Mesenchymal stem cell (in vitro differentiated cells and primary cell): Measurements from ENCODE around the gene SLC48A1.

ENCODE experiments used
- DNase-seq: peaks from one replicate; pipeline ENCODE4 v3.0.0-alpha.2; 2013
- H2AFZ ChIP-seq: one replicate; pipeline ENCODE4 v1.6.1; 2013; ENCODE audit warnings: low read depth, mild to moderate bottlenecking, control low read depth, inconsistent platforms, low read length, moderate library complexity
- H2AK5ac ChIP-seq: 2 replicates; pipeline ENCODE4 v1.6.1; 2013; ENCODE audit warnings: low read length, moderate library complexity, mild to moderate bottlenecking, inconsistent platforms; ENCODE audit not compliant: severe bottlenecking
- H2BK120ac ChIP-seq: one replicate; pipeline ENCODE4 v1.6.1; 2013; ENCODE audit warnings: low read depth, mild to moderate bottlenecking, inconsistent platforms, low read length, moderate library complexity
- H2BK12ac ChIP-seq, 2 experiments: one replicate each; pipeline ENCODE4 v1.6.1; 2013; ENCODE audit warnings: inconsistent platforms in 2 of 2, low read length in 2 of 2, mild to moderate bottlenecking in 2 of 2, moderate library complexity in 2 of 2, control low read depth in 1 of 2
- H2BK15ac ChIP-seq: one replicate; pipeline ENCODE4 v1.6.1; 2013; ENCODE audit warnings: mild to moderate bottlenecking, low read depth, inconsistent platforms; ENCODE audit not compliant: poor library complexity, severe bottlenecking
- H2BK5ac ChIP-seq: 2 replicates; pipeline ENCODE4 v1.6.1; 2013; ENCODE audit warnings: low read depth, mild to moderate bottlenecking, low read length, control low read depth, inconsistent platforms; ENCODE audit not compliant: poor library complexity, severe bottlenecking
- H3K14ac ChIP-seq, 2 experiments: one replicate each; pipeline ENCODE4 v1.6.1; 2013; ENCODE audit warnings: inconsistent platforms in 2 of 2, low read length in 2 of 2, control low read depth in 1 of 2, mild to moderate bottlenecking in 1 of 2, moderate library complexity in 1 of 2
- H3K18ac ChIP-seq, 2 experiments: one replicate each; pipeline ENCODE4 v1.6.1; 2013; ENCODE audit warnings: inconsistent platforms in 2 of 2, low read length in 2 of 2, control low read depth in 1 of 2, low read depth in 1 of 2, mild to moderate bottlenecking in 1 of 2
- H3K23ac ChIP-seq, 2 experiments: one replicate each; pipeline ENCODE4 v1.6.1; 2013; ENCODE audit warnings: inconsistent platforms in 2 of 2, low read length in 2 of 2, mild to moderate bottlenecking in 2 of 2, moderate library complexity in 2 of 2, control low read depth in 1 of 2
- H3K27ac ChIP-seq: 2 replicates; pipeline ENCODE4 v1.5.1; 2013; ENCODE audit warnings: mild to moderate bottlenecking, moderate library complexity, low read length, control low read depth, inconsistent platforms; ENCODE audit not compliant: poor library complexity, severe bottlenecking
- H3K27me3 ChIP-seq, 2 experiments: 2 replicates each; pipeline versions ENCODE4 v1.6.1 to v1.7.0; 2013; ENCODE audit warnings: low read length in 2 of 2, mild to moderate bottlenecking in 2 of 2, moderate library complexity in 2 of 2, control low read depth in 1 of 2, inconsistent platforms in 1 of 2; ENCODE audit not compliant: control insufficient read depth in 1 of 2, insufficient read depth in 1 of 2
- H3K36me3 ChIP-seq, 2 experiments: 2 replicates each; pipeline versions ENCODE4 v1.6.1 to v1.7.0; 2013; ENCODE audit warnings: low read length in 2 of 2, control low read depth in 1 of 2, inconsistent platforms in 1 of 2, low read depth in 1 of 2, mild to moderate bottlenecking in 1 of 2; ENCODE audit not compliant: insufficient read depth in 2 of 2, control insufficient read depth in 1 of 2
- H3K4ac ChIP-seq, 2 experiments: one replicate each; pipeline ENCODE4 v1.6.1; 2013; ENCODE audit warnings: inconsistent platforms in 2 of 2, low read length in 2 of 2, mild to moderate bottlenecking in 2 of 2, moderate library complexity in 2 of 2, control low read depth in 1 of 2, low read depth in 1 of 2
- H3K4me1 ChIP-seq: 2 replicates; pipeline ENCODE4 v1.6.1; 2013; ENCODE audit warnings: low read depth, low read length, control low read depth; ENCODE audit not compliant: control insufficient read depth, insufficient read depth
- H3K4me2 ChIP-seq: 2 replicates; pipeline ENCODE4 v1.6.1; 2013; ENCODE audit warnings: low read length, mild to moderate bottlenecking, inconsistent platforms; ENCODE audit not compliant: poor library complexity, severe bottlenecking
- H3K4me3 ChIP-seq, 2 experiments: 2 replicates each; pipeline versions ENCODE4 v1.5.1 to v1.7.0; 2013; ENCODE audit warnings: low read length in 2 of 2, mild to moderate bottlenecking in 2 of 2, control low read depth in 1 of 2, low read depth in 1 of 2; ENCODE audit not compliant: insufficient read depth in 1 of 2
- H3K79me1 ChIP-seq: replicated peaks from 2 replicates; pipeline ENCODE4 v1.6.1; 2013; ENCODE audit warnings: mild to moderate bottlenecking, control low read depth, low read length, inconsistent platforms; ENCODE audit not compliant: poor library complexity, severe bottlenecking
- H3K9ac ChIP-seq: 2 replicates; pipeline ENCODE4 v1.7.0; 2013; ENCODE audit warnings: mild to moderate bottlenecking, low read length, moderate library complexity
- H3K9me3 ChIP-seq: 2 replicates; pipeline ENCODE4 v1.7.0; 2013; ENCODE audit warnings: mild to moderate bottlenecking, low read length; ENCODE audit not compliant: control insufficient read depth
- H4K8ac ChIP-seq: one replicate; pipeline ENCODE4 v1.6.1; 2013; ENCODE audit warnings: inconsistent platforms, mild to moderate bottlenecking, low read length, moderate library complexity
- H4K91ac ChIP-seq: one replicate; pipeline ENCODE4 v1.6.1; 2013; ENCODE audit warnings: mild to moderate bottlenecking, low read length, inconsistent platforms
- WGBS: methylation state at CpG from one replicate; pipeline ENCODE4 v1.1.7; 2013; ENCODE audit warnings: mixed read lengths; 5-methylcytosine and 5-hydroxymethylcytosine counted together

Gene SLC48A1

DNA sequence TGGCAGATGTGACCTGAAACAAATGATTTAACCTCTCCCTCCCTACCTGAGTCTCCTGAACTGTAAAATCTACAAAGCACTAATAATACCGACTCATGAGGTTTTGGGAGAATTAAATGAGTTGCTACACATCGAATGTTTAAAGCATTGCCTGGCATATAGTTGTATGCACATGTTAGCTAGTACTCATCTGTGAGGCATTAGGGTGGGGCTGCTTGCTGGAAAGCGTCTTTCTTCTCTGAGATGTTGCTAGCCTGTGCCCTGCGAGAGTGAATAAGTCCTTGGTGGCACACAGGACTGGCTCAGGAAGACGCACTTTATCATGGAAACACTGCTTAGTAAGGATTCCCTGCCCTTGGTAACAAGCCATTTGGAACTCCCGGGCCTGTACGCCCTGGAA, 20.5 kb upstream of the SLC48A1 start:
- Histone ChIP-seq H2AFZ (no peak overlapping the region), H2BK15ac (no peak overlapping the region), H3K36me3 (peaks cover 4 to 67% of the 10 kb centered on the region in 2 experiments), H3K23ac (no peak overlapping the region), H2BK5ac (no peak overlapping the region), H3K27ac (no peak overlapping the region), H2BK12ac (peak overlapping the region in 1 of 2 experiments; percentile 19), H3K27me3 (no peaks in the 10 kb centered on the region), H2AK5ac (no peak overlapping the region), H2BK120ac (no peak overlapping the region), H3K4ac (no peak overlapping the region), H3K79me1 (peaks cover 21% of the 10 kb centered on the region), H3K4me1 (peaks cover 45% of the 10 kb centered on the region), H3K9me3 (no peaks in the 10 kb centered on the region), H3K14ac (no peak overlapping the region), H3K9ac (peak overlapping the region; percentile 30), H3K4me2 (no peak overlapping the region), H3K4me3 (no peak overlapping the region), H4K91ac (no peak overlapping the region), H3K18ac (no peak overlapping the region), H4K8ac (no peak overlapping the region)
- WGBS = 90% methylated on average over 7 of the region's 7 CpGs
- no peak for DNase-seq

DNA sequence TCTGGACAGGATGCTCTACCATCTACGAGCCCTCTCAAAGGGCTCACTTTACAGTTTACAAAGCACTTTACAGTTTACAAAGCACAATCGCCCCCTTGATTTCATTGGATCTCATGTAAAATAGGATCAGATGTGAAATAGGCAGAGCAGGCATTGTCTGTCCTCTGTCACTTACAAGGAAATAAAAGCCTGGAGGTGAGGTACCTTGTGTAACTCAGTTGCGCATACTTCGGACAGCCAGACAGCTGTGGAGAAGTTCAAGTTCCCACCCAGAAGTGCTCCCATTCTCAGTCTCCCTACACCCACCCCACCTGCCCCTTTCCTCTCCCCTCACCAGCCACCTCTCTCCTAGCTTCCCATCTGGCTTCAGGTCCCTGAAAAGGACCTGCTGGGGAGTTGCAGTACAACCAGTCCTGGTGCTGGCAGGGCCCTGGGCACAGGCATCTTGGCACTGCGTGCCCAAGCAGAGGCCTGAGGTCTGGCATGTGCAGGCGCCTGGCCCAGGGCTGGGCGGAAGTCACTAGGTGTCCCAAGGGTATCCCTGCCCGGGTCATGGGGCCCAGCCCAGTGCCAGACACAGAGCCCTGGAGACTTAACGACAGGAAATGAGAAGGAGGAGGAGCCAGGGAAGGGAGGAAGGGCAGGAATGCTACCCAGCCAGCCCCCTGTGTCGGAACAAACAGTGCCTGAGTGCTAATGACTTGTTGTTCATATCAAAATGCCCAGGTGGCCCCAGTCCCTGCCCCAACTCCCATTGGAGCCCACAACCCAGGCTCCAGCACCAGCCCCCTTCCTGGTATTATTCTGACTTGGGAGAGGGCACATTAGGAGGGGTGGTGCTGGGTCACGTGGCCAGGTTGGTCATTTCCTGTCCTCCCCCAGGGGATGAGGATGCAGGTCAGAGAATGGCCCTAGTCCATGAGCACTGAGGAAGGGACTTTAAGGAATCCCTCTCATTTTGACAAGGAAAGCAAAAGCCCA, 19.7 kb upstream of the SLC48A1 start:
- peak overlapping the region; percentile 83 for H4K91ac ChIP-seq
- peak overlapping the region; percentile 3 for H2AK5ac ChIP-seq
- H3K27me3 ChIP-seq = no peaks in the 10 kb centered on the region
- H2BK12ac ChIP-seq = peak overlapping the region; percentile 48 to 57
- H3K14ac ChIP-seq = no peak overlapping the region
- H3K23ac ChIP-seq = no peak overlapping the region
- no peak overlapping the region for H3K4me2 ChIP-seq
- H4K8ac ChIP-seq = peak overlapping the region; percentile 89
- peaks cover 51% of the 10 kb centered on the region for H3K4me1 ChIP-seq
- H3K27ac ChIP-seq = no peak overlapping the region
- no peak overlapping the region for H2BK5ac ChIP-seq
- 43% methylated on average over 9 of the region's 11 CpGs for WGBS
- peaks cover 21% of the 10 kb centered on the region for H3K79me1 ChIP-seq
- peak overlapping the region; percentile 15 for H2AFZ ChIP-seq
- peak overlapping the region; percentile 82 for H2BK15ac ChIP-seq
- H3K9ac ChIP-seq = no peak overlapping the region
- peak overlapping the region in 1 of 2 experiments; percentile 42 for H3K4ac ChIP-seq
- H3K9me3 ChIP-seq = no peaks in the 10 kb centered on the region
- DNase-seq = no peak
- H3K4me3 ChIP-seq = no peak overlapping the region
- peak overlapping the region; percentile 48 to 65 for H3K18ac ChIP-seq
- H2BK120ac ChIP-seq = peak overlapping the region; percentile 59
- peaks cover 0 to 60% of the 10 kb centered on the region in 2 experiments for H3K36me3 ChIP-seq

DNA sequence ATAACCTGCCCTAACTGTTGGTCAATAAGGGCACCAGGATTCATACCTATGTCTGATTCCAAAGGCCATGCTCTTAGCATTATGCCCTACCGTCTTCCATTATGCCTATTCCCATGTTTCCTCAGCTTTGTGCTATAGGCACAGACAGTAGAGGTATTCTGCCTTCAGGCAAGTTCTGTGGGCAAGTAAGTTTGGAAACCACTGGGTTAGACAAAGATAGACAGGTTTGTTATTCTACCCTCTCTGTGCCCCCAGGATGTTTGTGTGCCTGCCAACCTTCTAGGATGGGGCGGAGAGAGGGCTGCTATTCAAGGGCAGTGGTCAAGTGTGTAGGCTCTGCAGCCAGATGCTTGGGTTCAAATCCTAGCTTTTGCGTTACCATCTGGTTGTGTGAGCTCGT, 18.9 kb upstream of the SLC48A1 start:
- Histone ChIP-seq H3K4me1 (peaks cover 54% of the 10 kb centered on the region), H3K27ac (no peak overlapping the region), H2AK5ac (no peak overlapping the region), H3K79me1 (peaks cover 23% of the 10 kb centered on the region), H3K4me3 (no peak overlapping the region), H3K18ac (no peak overlapping the region), H2AFZ (no peak overlapping the region), H3K9me3 (no peaks in the 10 kb centered on the region), H3K4ac (no peak overlapping the region), H4K8ac (no peak overlapping the region), H2BK12ac (peak overlapping the region in 1 of 2 experiments; percentile 42), H2BK5ac (no peak overlapping the region), H3K9ac (no peak overlapping the region), H2BK120ac (no peak overlapping the region), H4K91ac (no peak overlapping the region), H3K14ac (no peak overlapping the region), H3K27me3 (no peaks in the 10 kb centered on the region), H3K23ac (no peak overlapping the region), H3K4me2 (no peak overlapping the region), H2BK15ac (no peak overlapping the region), H3K36me3 (peaks cover 0 to 51% of the 10 kb centered on the region in 2 experiments)
- WGBS = 86% methylated on average over 4 of the region's 4 CpGs
- DNase-seq = no peak

DNA sequence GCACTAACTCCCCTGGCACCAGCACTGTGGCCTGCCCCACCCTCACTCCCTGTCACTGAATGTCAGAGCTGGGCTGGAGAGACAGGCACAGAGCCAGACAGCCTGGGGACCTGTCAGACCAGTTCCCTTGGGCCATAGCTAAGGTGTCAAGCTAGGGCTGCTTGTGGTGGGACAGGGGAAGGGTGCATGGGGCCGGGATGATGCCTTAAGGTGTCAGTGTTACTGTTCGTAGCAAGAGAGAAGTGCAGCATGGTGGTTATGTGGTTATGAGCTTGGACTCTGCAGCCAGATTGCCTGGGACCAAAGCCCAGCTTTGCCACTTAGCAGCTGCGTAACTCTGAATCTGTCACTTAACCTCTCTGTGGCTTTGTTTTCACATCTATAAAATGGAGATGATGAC, 18.2 kb upstream of the SLC48A1 start:
- no peaks in the 10 kb centered on the region for H3K9me3 ChIP-seq
- DNase-seq = no peak
- no peak overlapping the region for H2BK120ac ChIP-seq
- peak overlapping the region; percentile 35 for H2AK5ac ChIP-seq
- H3K36me3 ChIP-seq = peaks cover 0 to 44% of the 10 kb centered on the region in 2 experiments
- peaks cover 22% of the 10 kb centered on the region for H3K79me1 ChIP-seq
- H3K4me1 ChIP-seq = peaks cover 59% of the 10 kb centered on the region
- H2BK15ac ChIP-seq = no peak overlapping the region
- H2AFZ ChIP-seq = no peak overlapping the region
- H3K14ac ChIP-seq = peak overlapping the region in 1 of 2 experiments; percentile 13
- no peak overlapping the region for H2BK5ac ChIP-seq
- peak overlapping the region; percentile 6 to 75 for H2BK12ac ChIP-seq
- H3K9ac ChIP-seq = no peak overlapping the region
- no peak overlapping the region for H3K4me2 ChIP-seq
- no peak overlapping the region for H3K27ac ChIP-seq
- WGBS = 91% methylated on average over 3 of the region's 3 CpGs
- H4K8ac ChIP-seq = no peak overlapping the region
- H3K27me3 ChIP-seq = no peaks in the 10 kb centered on the region
- peak overlapping the region in 1 of 2 experiments; percentile 17 for H3K4me3 ChIP-seq
- H3K18ac ChIP-seq = no peak overlapping the region
- peak overlapping the region in 1 of 2 experiments; percentile 10 for H3K4ac ChIP-seq
- H3K23ac ChIP-seq = no peak overlapping the region
- H4K91ac ChIP-seq = peak overlapping the region; percentile 9
